Cerebellar nuclear complex (tissue), 1 donor: ENCODE results near the gene AP2A1.
"Not testable (repeated sequence)": the region's sequence is repeated elsewhere in the genome, so short reads cannot be mapped to it uniquely, and the experiment has no call there.

Experiments
- DNase-seq, 2 experiments: peaks; one replicate each; lab custom pipeline; 2025; lab: John Stamatoyannopoulos, UW

Gene AP2A1

DNA sequence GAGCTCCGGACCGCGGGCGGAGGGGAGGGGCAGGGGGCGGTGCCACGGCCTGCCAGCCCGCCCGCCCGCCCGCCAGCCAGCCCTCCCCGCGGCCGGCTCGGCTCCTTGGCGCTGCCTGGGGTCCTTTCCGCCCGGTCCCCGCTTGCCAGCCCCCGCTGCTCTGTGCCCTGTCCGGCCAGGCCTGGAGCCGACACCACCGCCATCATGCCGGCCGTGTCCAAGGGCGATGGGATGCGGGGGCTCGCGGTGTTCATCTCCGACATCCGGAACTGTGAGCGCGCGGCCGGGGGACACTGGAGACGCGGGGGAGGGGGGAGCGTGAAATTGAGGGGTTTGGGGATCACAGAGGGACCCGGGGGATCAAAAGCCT lies at the start of gene AP2A1:
TSS of gene AP2A1 (plus strand) at position 72 of the 370 bp plus-strand sequence. CDS start at position 205, 133 bp downstream.
- DNase-seq, result no peak

DNA sequence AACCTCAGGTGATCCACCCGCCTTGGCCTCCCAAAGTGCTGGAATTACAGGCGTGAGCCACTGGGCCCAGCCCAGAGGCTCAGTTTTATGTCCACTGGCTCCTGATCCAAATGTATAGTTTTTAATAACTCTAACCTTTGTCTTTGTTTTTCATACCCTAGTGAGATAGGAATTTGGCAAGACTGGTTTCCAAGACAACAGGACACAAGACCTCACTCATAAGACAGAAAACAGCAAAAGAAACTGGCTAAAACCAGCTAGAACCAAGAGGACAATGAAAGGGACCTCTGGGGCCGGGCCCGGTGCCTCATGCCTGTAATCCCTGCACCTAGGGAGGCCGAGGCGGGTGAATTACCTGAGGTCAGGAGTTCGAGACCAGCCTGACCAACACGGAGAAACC lies 48.3 kb upstream of the AP2A1 start:
- DNase-seq, result no peak

- DNase-seq, result no peak
Measured at GRCh38 chr19:49718991-49719390, 47.8 kb upstream of the AP2A1 start.

- DNase-seq, result not testable (repeated sequence)
Measured at GRCh38 chr19:49719420-49719819, 47.4 kb upstream of the AP2A1 start.

- DNase-seq, result peak in 1 of 2 experiments; percentile 68
Measured at GRCh38 chr19:49727217-49728030, 39.4 kb upstream of the AP2A1 start.

GRCh38 chr19:49730166-49730565 lies 36.6 kb upstream of the AP2A1 start:
- no peak for DNase-seq

DNA sequence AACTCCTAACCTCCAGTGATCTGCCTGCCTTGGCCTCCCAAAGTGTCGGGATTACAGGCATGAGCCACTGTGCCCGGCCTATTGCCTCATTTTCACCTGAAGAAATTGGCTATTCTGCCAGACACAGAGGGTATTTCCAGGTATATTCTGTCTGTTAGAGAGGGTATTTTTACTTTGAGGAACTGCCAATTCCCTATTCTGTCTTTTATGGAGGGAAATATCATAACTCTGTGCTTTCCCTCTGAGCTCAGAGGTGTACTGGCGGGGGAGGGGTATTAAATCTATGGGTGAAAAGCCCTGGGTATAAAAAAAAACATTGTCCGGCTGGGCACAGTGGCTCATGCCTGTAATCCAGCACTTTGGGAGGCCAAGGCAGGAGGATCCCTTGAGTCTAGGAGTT lies 28.5 kb upstream of the AP2A1 start:
- no peak for DNase-seq

DNA sequence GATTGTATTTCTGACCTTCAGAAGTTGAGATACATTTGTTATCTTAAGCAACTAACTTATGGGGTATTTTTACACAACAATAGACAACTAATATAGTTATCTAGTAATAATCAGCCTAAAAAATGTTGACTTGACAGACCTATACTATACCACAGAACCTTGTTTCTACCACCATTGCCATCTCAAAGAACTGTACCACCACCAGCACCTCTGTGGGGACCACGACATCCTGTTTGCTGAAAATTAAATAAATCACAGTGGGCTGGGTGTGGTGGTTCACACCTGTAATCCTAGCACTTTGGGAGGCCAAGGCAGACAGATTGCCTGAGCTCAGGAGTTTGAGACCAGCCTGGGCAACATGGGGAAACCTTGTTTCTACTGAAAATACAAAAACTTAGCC lies 27.7 kb upstream of the AP2A1 start:
- no peak for DNase-seq

- no peak for DNase-seq
Measured at GRCh38 chr19:49739933-49740332, 26.9 kb upstream of the AP2A1 start.

GRCh38 chr19:49741210-49741844 lies 25.5 kb upstream of the AP2A1 start:
- DNase-seq, result no peak

GRCh38 chr19:49744946-49745381 lies 21.8 kb upstream of the AP2A1 start:
- no peak for DNase-seq

DNA sequence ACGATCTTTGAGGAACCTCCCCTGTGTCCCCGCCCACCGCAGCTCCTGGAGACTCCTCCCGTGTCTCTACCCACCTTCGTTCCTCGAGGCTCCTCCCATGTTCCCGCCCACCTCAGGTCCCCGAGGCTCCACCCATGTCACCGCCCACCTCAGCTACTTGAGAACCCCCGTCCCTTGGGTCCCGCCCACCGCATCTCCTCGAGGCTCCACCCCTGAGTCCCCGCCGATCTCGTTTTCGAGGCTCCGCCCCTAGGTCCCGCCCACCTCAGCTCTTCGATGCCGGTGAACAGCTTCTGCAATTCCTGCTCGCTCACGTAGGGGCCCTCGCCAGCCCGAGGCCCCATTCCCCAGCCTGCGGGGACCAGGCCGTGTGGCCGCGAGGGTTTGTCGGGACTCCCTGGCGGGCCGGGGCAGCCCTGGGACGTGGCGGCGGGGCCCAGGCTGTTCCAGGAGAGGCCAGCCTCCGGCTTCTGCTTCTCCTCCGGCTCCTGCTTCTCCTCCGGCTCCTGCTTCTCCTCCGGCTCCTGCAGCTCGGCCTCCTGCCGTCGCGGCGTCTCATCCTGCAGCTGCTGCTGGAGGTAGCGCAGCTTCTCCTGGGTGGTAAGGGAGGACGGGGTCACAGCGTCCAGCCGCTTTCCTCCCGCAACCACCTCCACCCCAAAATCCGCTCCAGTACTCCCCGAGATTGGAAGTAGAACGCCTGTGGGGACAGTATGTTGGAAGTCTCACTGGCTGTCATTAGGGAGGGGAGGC lies 20.4 kb upstream of the AP2A1 start:
- DNase-seq, result no peak

- DNase-seq, result no peak
Measured at GRCh38 chr19:49749055-49749716, 17.6 kb upstream of the AP2A1 start.

DNA sequence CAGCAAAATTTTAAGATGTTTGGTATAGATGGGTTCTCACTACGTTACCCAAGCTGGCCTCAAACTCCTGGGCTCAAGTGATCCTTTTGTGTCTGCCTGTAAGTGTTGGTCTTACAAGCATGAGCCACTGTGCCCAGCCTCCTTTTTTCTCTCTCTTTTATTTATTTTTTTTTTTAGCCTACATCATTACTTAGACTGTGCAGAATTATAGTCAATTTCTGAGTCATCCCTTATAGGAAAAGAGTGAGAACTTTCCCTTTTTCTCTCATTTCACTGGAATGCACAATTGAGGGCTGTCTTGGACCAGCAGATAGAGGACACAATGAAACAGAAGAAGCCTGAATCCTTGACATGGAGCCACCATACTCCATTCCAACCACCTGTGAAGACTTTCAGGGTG lies 17.0 kb upstream of the AP2A1 start:
- no peak for DNase-seq

DNA sequence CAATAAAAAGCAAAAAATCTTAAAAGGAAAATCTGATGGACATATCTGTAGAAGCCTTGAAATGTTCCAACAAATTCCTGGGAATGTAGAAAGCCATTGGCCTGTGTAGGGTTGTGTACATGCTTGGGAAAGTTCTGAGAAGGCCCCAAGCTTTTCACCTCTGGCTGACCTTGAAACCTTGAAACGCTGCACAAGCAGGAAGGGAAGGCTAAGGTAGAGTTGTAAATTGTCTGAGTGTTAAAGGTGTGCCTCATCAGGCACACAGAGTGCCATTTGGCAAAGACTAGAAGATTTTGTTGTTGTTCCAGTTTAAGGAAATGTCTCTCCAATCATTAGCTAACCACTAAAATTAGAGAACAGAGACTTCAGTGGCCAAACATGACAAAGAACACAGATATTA lies 14.1 kb upstream of the AP2A1 start:
- no peak for DNase-seq

GRCh38 chr19:49755956-49756355 lies 10.8 kb upstream of the AP2A1 start:
- no peak for DNase-seq

DNA sequence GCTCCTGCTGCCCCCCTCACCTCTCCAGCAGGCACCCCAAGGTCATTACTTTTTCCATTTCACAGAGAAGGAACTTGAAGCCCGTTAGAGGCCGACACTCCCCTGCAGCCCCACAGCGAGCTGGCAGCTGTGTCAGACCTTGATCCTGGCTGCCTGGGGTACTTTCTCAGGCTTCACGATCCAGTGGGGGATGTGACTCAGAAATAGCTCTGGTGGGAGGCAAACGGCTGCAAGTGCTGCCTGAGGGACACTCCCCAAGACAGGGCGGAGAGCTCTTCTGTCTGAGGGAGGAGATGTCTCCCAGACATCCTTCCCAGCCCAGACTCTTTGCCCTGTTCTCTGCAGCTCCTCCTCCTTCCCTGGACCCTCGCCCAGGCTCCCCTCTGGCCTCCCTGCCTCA lies 8.5 kb upstream of the AP2A1 start:
- DNase-seq, result no peak

DNA sequence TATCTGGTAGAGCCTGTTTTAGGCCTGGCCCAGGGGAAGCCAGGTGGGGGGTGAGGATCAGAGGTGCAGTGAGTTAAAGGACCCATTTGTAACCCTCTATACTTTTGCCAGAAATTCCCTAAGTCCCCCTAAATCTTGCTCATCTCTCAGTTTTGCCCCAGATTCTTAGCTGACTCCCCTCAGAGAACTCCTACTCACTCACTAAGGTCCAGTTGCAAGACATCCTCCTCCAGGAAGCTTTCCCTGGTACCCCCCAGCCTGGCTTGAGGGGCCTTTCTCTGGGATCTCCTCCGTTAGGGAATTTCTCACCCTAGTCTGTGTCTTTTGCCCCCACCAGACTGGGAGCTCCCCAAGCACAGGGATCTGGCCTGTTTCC lies 5.6 kb upstream of the AP2A1 start:
- no peak for DNase-seq

DNA sequence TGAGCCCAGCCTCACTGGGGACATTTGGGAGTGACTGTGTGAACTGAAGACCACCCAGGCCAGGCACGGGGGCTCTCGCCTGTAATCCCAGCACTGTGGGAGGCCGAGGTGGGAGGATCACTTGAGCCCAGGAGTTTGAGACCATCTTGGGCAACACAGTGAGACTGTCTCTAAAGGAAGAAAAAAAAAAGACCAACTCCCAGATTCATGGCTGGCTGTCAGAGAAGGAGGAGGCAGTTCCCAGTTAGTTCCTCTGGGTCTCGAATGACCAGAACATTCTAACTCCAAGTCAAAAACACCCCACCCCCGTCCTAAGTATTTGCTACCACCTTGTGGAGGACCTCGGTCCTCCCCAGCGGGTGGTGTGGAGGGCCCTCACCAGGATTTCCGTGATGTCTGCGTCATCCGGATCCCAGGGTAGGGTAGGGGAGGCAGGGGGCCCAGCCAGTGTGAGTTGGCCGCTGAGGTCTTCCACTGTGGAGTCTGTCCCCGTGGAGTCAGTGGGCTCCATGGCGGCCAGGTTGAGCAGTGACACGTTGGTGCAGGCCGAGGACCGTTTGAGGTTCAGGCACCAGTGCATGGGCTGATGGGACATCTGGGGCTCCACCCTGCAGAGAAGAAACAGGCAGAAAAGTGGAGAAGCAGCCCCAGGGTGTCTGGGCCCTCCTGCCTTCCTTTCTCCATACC lies 5.0 kb upstream of the AP2A1 start:
- DNase-seq, result no peak

DNA sequence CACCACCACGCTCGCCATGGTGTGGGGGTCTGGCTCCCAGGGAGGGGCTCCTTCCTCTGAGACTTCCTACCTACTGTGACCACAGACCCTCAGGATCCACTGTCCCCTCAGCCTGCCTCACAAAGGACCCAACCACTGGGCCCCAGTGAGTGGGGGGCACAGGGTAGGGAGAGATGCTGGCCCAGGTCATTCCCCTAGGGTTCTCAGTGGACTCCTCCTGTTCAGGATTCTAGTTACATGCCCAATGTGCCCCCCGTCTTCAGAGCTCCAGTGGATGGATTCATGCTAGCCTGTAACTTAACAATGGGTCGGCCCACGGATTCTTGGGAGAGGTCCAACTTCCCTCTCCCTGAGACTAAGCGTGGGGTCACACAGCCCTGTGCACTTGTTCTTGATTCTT lies 3.6 kb upstream of the AP2A1 start, which contains the start of gene TSKS:
TSS of gene TSKS (minus strand) at position 77 of the 400 bp plus-strand sequence. CDS start at position 18, 59 bp downstream.
- no peak for DNase-seq

- DNase-seq, result no peak
Measured at GRCh38 chr19:49764341-49764740, 2.5 kb upstream of the AP2A1 start.
